ENCODE measurements around the gene PAPSS2. TPM values are rescaled to one million over a fixed set of nuclear protein-coding genes. Genes with fewer than 3 reads are reported as not detected.
"Not testable (repeated sequence)": the region's sequence is repeated elsewhere in the genome, so short reads cannot be mapped to it uniquely, and the experiment has no call there.

The PAPSS2 gene
- total RNA-seq, 1 donor from 2014 or later, result 61.5 TPM

GRCh38 chr10:87740254-87740655 lies 80.6 kb downstream of the PAPSS2 start:
- no peak for DNase-seq (ENCODE audit: low spot score)
- peaks cover 12% of the 10 kb centered on the region for H3K36me3 Mint-ChIP-seq (ENCODE audit: low read depth)
- H3K9me3 Mint-ChIP-seq (ENCODE audit: low read depth), result no peaks in the 10 kb centered on the region
- H3K4me3 Mint-ChIP-seq (ENCODE audit: unreplicated experiment), result no peak overlapping the region
- TF ChIP-seq, protein P1, sequence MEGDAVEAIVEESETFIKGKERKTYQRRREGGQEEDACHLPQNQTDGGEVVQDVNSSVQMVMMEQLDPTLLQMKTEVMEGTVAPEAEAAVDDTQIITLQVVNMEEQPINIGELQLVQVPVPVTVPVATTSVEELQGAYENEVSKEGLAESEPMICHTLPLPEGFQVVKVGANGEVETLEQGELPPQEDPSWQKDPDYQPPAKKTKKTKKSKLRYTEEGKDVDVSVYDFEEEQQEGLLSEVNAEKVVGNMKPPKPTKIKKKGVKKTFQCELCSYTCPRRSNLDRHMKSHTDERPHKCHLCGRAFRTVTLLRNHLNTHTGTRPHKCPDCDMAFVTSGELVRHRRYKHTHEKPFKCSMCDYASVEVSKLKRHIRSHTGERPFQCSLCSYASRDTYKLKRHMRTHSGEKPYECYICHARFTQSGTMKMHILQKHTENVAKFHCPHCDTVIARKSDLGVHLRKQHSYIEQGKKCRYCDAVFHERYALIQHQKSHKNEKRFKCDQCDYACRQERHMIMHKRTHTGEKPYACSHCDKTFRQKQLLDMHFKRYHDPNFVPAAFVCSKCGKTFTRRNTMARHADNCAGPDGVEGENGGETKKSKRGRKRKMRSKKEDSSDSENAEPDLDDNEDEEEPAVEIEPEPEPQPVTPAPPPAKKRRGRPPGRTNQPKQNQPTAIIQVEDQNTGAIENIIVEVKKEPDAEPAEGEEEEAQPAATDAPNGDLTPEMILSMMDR (IDR thresholded peaks at IDR 0.05), result no peak
- H3K27ac Mint-ChIP-seq (ENCODE audit: unreplicated experiment), result no peak overlapping the region
- H3K27me3 Mint-ChIP-seq (ENCODE audit: low read depth), result no peaks in the 10 kb centered on the region
- peaks cover 3% of the 10 kb centered on the region for H3K4me1 Mint-ChIP-seq (ENCODE audit: low read depth)

GRCh38 chr10:87742992-87743610 lies 83.4 kb downstream of the PAPSS2 start:
- H3K27ac Mint-ChIP-seq (ENCODE audit: unreplicated experiment); H3K4me3 Mint-ChIP-seq (ENCODE audit: unreplicated experiment); H3K4me1 Mint-ChIP-seq (ENCODE audit: low read depth); H3K27me3 Mint-ChIP-seq (ENCODE audit: low read depth); H3K9me3 Mint-ChIP-seq (ENCODE audit: low read depth): not testable (repeated sequence)
- H3K36me3 Mint-ChIP-seq (ENCODE audit: low read depth), result peaks cover 16% of the 10 kb centered on the region
- peak; percentile 91 for DNase-seq (ENCODE audit: low spot score)

DNA sequence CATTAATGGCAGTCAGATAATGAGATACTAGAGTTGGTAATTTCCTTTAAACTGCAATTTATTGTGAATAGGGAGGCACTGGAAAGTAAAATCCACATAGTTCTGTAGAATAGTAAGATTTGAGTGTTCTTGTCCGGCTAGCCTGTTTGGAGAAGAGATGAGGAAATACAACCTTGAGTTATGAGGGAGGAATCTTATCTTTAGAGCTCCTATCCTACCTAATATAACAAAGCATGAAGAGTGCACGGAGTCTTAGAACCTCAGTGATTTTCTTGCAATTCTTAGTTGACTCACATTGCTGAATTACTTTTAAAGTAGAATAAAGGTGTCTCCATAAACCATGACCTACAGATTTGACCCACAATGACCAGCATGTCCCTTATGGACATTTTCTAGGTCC lies 84.9 kb downstream of the PAPSS2 start:
- no peak overlapping the region for H3K27ac Mint-ChIP-seq (ENCODE audit: unreplicated experiment)

GRCh38 chr10:87746911-87747310 lies 87.2 kb downstream of the PAPSS2 start:
- Mint-ChIP-seq H3K9me3 (ENCODE audit: low read depth) (peaks cover 3% of the 10 kb centered on the region), H3K4me3 (ENCODE audit: unreplicated experiment) (no peak overlapping the region), H3K4me1 (ENCODE audit: low read depth) (peaks cover 11% of the 10 kb centered on the region), H3K27ac (ENCODE audit: unreplicated experiment) (no peak overlapping the region), H3K36me3 (ENCODE audit: low read depth) (peaks cover 19% of the 10 kb centered on the region), H3K27me3 (ENCODE audit: low read depth) (no peaks in the 10 kb centered on the region)
- no peak for DNase-seq (ENCODE audit: low spot score)
- TF ChIP-seq, protein P1 (IDR thresholded peaks at IDR 0.05), result no peak

More for the DNA sequence above, 84.9 kb downstream of the PAPSS2 start:
- H3K36me3 Mint-ChIP-seq (ENCODE audit: low read depth), result peaks cover 21% of the 10 kb centered on the region
- peaks cover 3% of the 10 kb centered on the region for H3K9me3 Mint-ChIP-seq (ENCODE audit: low read depth)
- DNase-seq (ENCODE audit: low spot score), result no peak
- TF ChIP-seq, protein P1 (IDR thresholded peaks at IDR 0.05), result no peak
- no peak overlapping the region for H3K4me3 Mint-ChIP-seq (ENCODE audit: unreplicated experiment)
- H3K27me3 Mint-ChIP-seq (ENCODE audit: low read depth), result no peaks in the 10 kb centered on the region
- H3K4me1 Mint-ChIP-seq (ENCODE audit: low read depth), result peaks cover 3% of the 10 kb centered on the region

GRCh38 chr10:87748244-87748643 lies 88.6 kb downstream of the PAPSS2 start:
- not testable (repeated sequence) for H3K27ac Mint-ChIP-seq (ENCODE audit: unreplicated experiment)

DNA sequence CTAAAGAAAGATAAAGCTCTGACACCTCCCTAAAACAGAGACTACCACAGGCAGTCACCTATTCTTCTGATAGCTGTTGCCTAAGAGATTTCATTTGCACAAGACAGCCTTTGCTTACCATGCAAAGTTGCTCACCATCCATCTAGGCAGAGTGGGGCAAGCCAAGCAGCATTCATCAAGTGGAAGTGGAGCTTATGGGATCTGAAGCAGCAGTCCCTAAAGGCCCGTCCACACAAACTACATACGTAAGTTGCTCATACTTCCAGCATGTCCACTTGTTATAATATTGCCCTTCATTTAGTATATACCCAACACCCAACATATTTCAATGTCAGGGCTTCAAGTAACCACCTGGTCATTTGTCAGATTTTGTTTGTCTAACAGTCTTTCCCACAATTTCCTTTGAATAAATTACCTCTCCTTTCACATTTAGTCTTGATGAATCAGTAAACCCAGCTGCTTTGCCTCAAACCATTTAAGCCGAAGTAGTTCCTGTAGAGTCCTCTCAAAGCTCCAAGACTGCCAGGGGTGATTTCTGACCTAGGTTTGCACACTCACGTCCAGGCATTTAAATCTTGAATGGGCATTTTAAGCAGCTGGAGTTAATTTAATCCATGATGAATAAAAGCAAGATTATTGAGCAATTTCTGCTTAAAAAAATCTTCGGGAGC lies 90.5 kb downstream of the PAPSS2 start:
- H3K36me3 Mint-ChIP-seq (ENCODE audit: low read depth), result peaks cover 19% of the 10 kb centered on the region
- TF ChIP-seq, protein P1 (IDR thresholded peaks at IDR 0.05), result no peak
- no peaks in the 10 kb centered on the region for H3K27me3 Mint-ChIP-seq (ENCODE audit: low read depth)
- no peak for DNase-seq (ENCODE audit: low spot score)
- H3K4me3 Mint-ChIP-seq (ENCODE audit: unreplicated experiment), result no peak overlapping the region
- peaks cover 18% of the 10 kb centered on the region for H3K4me1 Mint-ChIP-seq (ENCODE audit: low read depth)
- H3K9me3 Mint-ChIP-seq (ENCODE audit: low read depth), result peaks cover 3% of the 10 kb centered on the region
- no peak overlapping the region for H3K27ac Mint-ChIP-seq (ENCODE audit: unreplicated experiment)

More at GRCh38 chr10:87748244-87748643, 88.6 kb downstream of the PAPSS2 start:
- not testable (repeated sequence) for DNase-seq (ENCODE audit: low spot score); H3K27me3 Mint-ChIP-seq (ENCODE audit: low read depth); H3K4me3 Mint-ChIP-seq (ENCODE audit: unreplicated experiment); H3K9me3 Mint-ChIP-seq (ENCODE audit: low read depth)
- Mint-ChIP-seq H3K4me1 (ENCODE audit: low read depth) (peaks cover 18% of the 10 kb centered on the region), H3K36me3 (ENCODE audit: low read depth) (peaks cover 20% of the 10 kb centered on the region)

All from chondrocyte (in vitro differentiated cells).